Stimulated activated CD8-positive, alpha-beta memory T cell treated with anti-CD3 and anti-CD28 coated beads, Interleukin-7, amount 100 ng/mL, for 1 hour (primary cell): Measurements from ENCODE around the gene SLFN5.
A peak's percentile ranks its signal among the peaks of the same experiment; 100 is the strongest.
"Not testable (repeated sequence)": the region's sequence is repeated elsewhere in the genome, so short reads cannot be mapped to it uniquely, and the experiment has no call there.

Experiments
- DNase-seq, 2 donors: peaks; one replicate each; pipeline ENCODE4 v3.0.0-alpha.2; 2020; ENCODE audit warnings: low read depth in 2 of 2

Gene SLFN5

GRCh38 chr17:35242158-35242804, 591 bp upstream of the SLFN5 start:
- DNase-seq, result peak; percentile 59 to 70

GRCh38 chr17:35243561-35244340, 879 bp downstream of the SLFN5 start:
- DNase-seq, result peak in 1 of 2 donors; percentile 36

- DNase-seq, result peak; percentile 56 to 61
Measured at GRCh38 chr17:35244341-35245195, 1.7 kb downstream of the SLFN5 start.

GRCh38 chr17:35245196-35245486, 2.3 kb downstream of the SLFN5 start:
- DNase-seq, result no peak

- DNase-seq, result no peak
Measured at GRCh38 chr17:35252651-35253050, 9.8 kb downstream of the SLFN5 start.

- no peak for DNase-seq
Measured at GRCh38 chr17:35254107-35254773, 11.4 kb downstream of the SLFN5 start.

GRCh38 chr17:35255316-35255715, 12.4 kb downstream of the SLFN5 start:
- DNase-seq, result no peak

GRCh38 chr17:35256629-35257028, 13.8 kb downstream of the SLFN5 start:
- no peak for DNase-seq

- no peak for DNase-seq
Measured at GRCh38 chr17:35257208-35257659, 14.4 kb downstream of the SLFN5 start.

- DNase-seq, result no peak
Measured at GRCh38 chr17:35259001-35259400, 16.1 kb downstream of the SLFN5 start.

GRCh38 chr17:35265071-35265470, 22.2 kb downstream of the SLFN5 start:
- no peak for DNase-seq

- DNase-seq, result no peak
Measured at GRCh38 chr17:35265566-35266141, 22.8 kb downstream of the SLFN5 start.

- not testable (repeated sequence) for DNase-seq
Measured at GRCh38 chr17:35274167-35275066, 31.5 kb downstream of the SLFN5 start.

GRCh38 chr17:35278454-35278853, 35.6 kb downstream of the SLFN5 start:
- not testable (repeated sequence) for DNase-seq

GRCh38 chr17:35278876-35279275, 36.0 kb downstream of the SLFN5 start:
- DNase-seq, result not testable (repeated sequence)

GRCh38 chr17:35283767-35284166, 40.9 kb downstream of the SLFN5 start:
- DNase-seq, result no peak

- DNase-seq, result no peak
Measured at GRCh38 chr17:35284955-35285354, 42.1 kb downstream of the SLFN5 start.

- no peak for DNase-seq
Measured at GRCh38 chr17:35286120-35286781, 43.4 kb downstream of the SLFN5 start.

GRCh38 chr17:35287286-35287811, 44.5 kb downstream of the SLFN5 start:
- no peak for DNase-seq

- no peak for DNase-seq
Measured at GRCh38 chr17:35289222-35289621, 46.4 kb downstream of the SLFN5 start.
